Measurements from ENCODE around the gene MAP3K3. TPM values are rescaled to one million over a fixed set of nuclear protein-coding genes. Genes with fewer than 3 reads are reported as not detected.

The MAP3K3 gene
- total RNA-seq, 1 donor from 2014 or later, result 28.0 TPM

DNA sequence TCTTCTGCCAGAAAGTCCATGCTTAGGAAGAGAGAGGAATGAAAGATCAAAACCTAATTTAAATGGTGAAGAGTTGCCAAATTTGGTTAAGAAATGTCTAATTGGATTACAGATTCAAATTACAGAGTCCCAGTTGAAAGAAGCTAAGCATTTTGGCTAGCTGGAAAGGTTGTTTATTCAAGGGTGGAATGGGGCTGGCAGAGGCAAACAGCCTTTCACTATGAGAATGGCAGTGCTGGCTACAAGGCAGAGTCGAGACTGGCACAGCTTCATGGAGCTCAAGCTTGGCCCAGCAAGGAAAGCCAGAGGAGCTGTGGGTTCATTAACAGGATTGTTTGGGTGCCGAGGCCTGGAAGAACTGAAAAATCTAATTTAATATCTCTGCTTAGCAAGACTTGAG, 13.6 kb downstream of the MAP3K3 start:
- peaks cover 5% of the 10 kb centered on the region for H3K36me3 Mint-ChIP-seq (ENCODE audit: low read depth)
- DNase-seq (ENCODE audit: low read depth, low spot score), result no peak
- peak overlapping the region; percentile 44 for H3K27ac Mint-ChIP-seq (ENCODE audit: unreplicated experiment)
- TF ChIP-seq, protein P1, sequence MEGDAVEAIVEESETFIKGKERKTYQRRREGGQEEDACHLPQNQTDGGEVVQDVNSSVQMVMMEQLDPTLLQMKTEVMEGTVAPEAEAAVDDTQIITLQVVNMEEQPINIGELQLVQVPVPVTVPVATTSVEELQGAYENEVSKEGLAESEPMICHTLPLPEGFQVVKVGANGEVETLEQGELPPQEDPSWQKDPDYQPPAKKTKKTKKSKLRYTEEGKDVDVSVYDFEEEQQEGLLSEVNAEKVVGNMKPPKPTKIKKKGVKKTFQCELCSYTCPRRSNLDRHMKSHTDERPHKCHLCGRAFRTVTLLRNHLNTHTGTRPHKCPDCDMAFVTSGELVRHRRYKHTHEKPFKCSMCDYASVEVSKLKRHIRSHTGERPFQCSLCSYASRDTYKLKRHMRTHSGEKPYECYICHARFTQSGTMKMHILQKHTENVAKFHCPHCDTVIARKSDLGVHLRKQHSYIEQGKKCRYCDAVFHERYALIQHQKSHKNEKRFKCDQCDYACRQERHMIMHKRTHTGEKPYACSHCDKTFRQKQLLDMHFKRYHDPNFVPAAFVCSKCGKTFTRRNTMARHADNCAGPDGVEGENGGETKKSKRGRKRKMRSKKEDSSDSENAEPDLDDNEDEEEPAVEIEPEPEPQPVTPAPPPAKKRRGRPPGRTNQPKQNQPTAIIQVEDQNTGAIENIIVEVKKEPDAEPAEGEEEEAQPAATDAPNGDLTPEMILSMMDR (conservative IDR thresholded peaks at IDR 0.05), result no peak
- H3K9me3 Mint-ChIP-seq, result no peaks in the 10 kb centered on the region
- H3K4me3 Mint-ChIP-seq, result no peak overlapping the region
- no peaks in the 10 kb centered on the region for H3K27me3 Mint-ChIP-seq (ENCODE audit: low read depth)
- H3K4me1 Mint-ChIP-seq, result peaks cover 16% of the 10 kb centered on the region

DNA sequence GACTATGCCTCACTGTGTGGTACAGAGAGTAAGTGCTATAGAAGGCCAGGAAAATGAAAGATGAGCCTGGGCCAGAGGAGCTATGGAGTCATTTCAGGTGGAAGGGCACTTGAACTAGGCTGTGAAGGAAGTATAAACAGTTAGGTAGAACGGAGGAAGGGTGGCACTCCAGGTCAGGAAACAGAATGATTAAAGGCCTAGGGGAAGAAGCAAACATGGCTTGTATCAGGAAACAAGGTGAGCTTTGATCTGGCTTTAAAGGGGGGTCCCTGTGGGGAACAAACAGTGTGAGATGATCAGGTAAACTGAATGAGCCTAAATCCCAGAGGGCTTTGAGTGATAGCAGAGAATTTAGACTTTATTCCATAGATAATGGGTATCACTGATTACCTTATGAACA, 16.9 kb downstream of the MAP3K3 start:
- TF ChIP-seq, protein P1 (conservative IDR thresholded peaks at IDR 0.05), result no peak
- Mint-ChIP-seq H3K36me3 (ENCODE audit: low read depth) (peaks cover 3% of the 10 kb centered on the region), H3K9me3 (no peaks in the 10 kb centered on the region), H3K4me3 (no peak overlapping the region), H3K4me1 (peaks cover 5% of the 10 kb centered on the region), H3K27me3 (ENCODE audit: low read depth) (no peaks in the 10 kb centered on the region), H3K27ac (ENCODE audit: unreplicated experiment) (no peak overlapping the region)
- DNase-seq (ENCODE audit: low read depth, low spot score), result no peak

DNA sequence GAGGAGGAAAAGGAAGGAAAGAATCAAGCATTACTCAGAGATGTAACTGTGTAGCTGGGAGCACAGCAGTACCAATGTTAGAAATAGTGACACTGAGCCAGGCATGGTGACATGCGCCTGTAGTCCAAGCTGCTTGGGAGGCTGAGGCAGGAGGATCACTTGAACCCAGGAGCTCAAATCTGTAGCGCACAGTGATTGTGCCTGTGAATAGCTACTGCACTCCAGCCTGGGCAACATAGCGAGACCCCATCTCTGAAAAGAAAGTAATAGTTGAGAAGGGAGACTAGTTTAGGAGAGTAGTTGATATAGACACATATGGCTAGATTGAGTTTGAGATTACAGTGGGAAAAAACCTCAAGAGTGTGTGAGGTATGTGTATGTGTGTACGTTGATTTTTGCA, 17.8 kb downstream of the MAP3K3 start:
- H3K9me3 Mint-ChIP-seq, result no peaks in the 10 kb centered on the region

DNA sequence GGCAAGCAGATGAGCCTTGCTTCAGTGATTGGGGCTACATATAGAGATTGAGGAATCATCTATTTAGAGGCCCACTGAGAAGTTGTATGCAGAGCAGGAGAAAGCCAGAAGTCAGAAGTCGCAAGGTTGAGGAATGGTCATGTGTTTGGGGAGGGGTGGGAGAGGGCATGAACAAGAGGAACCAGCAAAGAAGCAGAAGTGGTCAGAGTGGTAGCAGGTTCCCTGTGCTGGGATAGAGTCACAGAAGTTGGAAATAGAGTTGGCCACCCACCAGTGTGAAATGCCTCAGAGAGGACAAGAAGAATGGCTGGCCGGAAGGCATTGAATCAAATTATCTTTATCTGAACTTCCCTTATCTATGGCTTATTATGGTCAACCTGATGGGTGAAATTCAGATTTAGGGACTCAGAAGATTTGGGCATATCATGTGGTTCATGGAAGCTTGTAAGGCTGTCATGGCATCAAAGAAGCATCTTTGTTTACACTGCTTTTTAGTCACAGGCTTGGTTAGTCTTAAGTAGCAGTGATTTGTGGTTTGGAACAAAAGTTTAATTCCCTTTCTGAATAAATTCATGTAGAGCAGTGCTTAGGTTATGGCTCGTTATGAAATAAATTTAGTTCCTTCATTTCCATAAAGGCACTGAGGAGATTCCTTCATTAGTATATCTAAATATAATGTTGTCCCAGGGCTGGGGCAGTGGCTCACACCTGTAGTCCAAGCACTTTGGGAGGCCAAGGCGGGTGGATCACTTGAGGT, 19.7 kb downstream of the MAP3K3 start:
- H3K36me3 Mint-ChIP-seq (ENCODE audit: low read depth), result peaks cover 3% of the 10 kb centered on the region
- no peaks in the 10 kb centered on the region for H3K4me1 Mint-ChIP-seq
- H3K9me3 Mint-ChIP-seq, result no peaks in the 10 kb centered on the region
- TF ChIP-seq, protein P1 (conservative IDR thresholded peaks at IDR 0.05), result no peak
- H3K4me3 Mint-ChIP-seq, result no peak overlapping the region
- no peak for DNase-seq (ENCODE audit: low read depth, low spot score)
- H3K27me3 Mint-ChIP-seq (ENCODE audit: low read depth), result no peaks in the 10 kb centered on the region
- no peak overlapping the region for H3K27ac Mint-ChIP-seq (ENCODE audit: unreplicated experiment)

More for the DNA sequence above, 17.8 kb downstream of the MAP3K3 start:
- H3K4me1 Mint-ChIP-seq, result no peaks in the 10 kb centered on the region
- DNase-seq (ENCODE audit: low read depth, low spot score), result no peak
- peaks cover 3% of the 10 kb centered on the region for H3K36me3 Mint-ChIP-seq (ENCODE audit: low read depth)
- TF ChIP-seq, protein P1 (conservative IDR thresholded peaks at IDR 0.05), result no peak
- H3K27me3 Mint-ChIP-seq (ENCODE audit: low read depth), result no peaks in the 10 kb centered on the region
- no peak overlapping the region for H3K4me3 Mint-ChIP-seq
- no peak overlapping the region for H3K27ac Mint-ChIP-seq (ENCODE audit: unreplicated experiment)

DNA sequence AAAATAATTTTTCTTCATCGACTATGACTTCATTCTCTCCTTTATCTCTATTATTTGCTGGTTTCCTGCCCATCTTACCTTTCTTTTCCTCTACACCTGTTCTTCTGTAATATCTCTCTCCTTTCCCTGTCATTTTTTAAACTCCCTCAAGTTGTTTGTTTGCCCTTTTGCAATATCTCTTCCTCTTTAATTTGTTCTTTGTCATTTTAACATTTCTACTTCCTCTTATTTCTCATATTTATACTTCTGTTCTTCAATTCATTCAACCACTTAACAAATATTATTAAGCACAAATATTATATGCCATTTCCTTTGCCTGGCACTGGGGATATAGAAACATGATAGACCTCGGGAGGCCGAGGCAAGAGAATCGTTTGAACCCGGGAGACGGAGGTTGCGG, 22.6 kb downstream of the MAP3K3 start:
- no peak for DNase-seq (ENCODE audit: low read depth, low spot score)
- Mint-ChIP-seq H3K27me3 (ENCODE audit: low read depth) (no peaks in the 10 kb centered on the region), H3K27ac (ENCODE audit: unreplicated experiment) (peak overlapping the region; percentile 24), H3K4me1 (no peaks in the 10 kb centered on the region), H3K36me3 (ENCODE audit: low read depth) (peaks cover 3% of the 10 kb centered on the region), H3K4me3 (no peak overlapping the region), H3K9me3 (no peaks in the 10 kb centered on the region)
- TF ChIP-seq, protein P1 (conservative IDR thresholded peaks at IDR 0.05), result no peak

All from neural crest cell (in vitro differentiated cells).